HFF-Myc (cell line): Measurements from ENCODE around the gene GIMAP1.

Source experiments
- DNase-seq: peaks from one replicate; pipeline ENCODE4 v3.0.0-alpha.2; 2011; ENCODE audit warnings: low read depth; ENCODE audit errors: extremely low read depth
- H3K4me3 ChIP-seq: replicated peaks from 2 replicates; pipeline ENCODE4 v1.5.1; 2011; ENCODE audit warnings: low read depth, mild to moderate bottlenecking, control low read depth, low read length
- TF ChIP-seq, protein P1 (sequence below): IDR thresholded peaks from 2 replicates; pipeline ENCODE4 v1.5.1; 2012; ENCODE audit warnings: mild to moderate bottlenecking, low read depth, low read length, control low read depth; ENCODE audit errors: missing control alignments

The GIMAP1 gene

DNA sequence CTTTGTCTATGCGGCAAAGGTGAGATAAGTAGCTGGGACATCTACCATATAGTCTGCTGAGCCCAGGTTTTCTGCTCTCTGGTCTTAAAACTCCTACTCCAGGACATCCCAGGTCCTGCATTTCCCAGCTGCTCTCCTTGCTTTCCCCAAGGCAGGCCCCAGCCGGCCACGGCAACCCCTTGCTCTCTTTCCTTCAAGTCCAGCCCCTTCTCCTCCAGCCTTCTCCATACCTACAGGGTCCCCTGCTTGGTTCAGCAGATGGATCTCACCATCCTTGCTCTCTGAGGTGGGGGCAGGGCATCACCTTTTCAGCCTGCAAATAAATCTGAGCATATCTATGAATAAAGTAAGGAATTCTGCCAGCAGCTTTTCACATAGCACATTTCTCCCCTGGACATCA is 29.5 kb downstream of the GIMAP1 start:
- TF ChIP-seq, protein P1, sequence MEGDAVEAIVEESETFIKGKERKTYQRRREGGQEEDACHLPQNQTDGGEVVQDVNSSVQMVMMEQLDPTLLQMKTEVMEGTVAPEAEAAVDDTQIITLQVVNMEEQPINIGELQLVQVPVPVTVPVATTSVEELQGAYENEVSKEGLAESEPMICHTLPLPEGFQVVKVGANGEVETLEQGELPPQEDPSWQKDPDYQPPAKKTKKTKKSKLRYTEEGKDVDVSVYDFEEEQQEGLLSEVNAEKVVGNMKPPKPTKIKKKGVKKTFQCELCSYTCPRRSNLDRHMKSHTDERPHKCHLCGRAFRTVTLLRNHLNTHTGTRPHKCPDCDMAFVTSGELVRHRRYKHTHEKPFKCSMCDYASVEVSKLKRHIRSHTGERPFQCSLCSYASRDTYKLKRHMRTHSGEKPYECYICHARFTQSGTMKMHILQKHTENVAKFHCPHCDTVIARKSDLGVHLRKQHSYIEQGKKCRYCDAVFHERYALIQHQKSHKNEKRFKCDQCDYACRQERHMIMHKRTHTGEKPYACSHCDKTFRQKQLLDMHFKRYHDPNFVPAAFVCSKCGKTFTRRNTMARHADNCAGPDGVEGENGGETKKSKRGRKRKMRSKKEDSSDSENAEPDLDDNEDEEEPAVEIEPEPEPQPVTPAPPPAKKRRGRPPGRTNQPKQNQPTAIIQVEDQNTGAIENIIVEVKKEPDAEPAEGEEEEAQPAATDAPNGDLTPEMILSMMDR = no peak
- no peak overlapping the region for H3K4me3 ChIP-seq
- no peak for DNase-seq

DNA sequence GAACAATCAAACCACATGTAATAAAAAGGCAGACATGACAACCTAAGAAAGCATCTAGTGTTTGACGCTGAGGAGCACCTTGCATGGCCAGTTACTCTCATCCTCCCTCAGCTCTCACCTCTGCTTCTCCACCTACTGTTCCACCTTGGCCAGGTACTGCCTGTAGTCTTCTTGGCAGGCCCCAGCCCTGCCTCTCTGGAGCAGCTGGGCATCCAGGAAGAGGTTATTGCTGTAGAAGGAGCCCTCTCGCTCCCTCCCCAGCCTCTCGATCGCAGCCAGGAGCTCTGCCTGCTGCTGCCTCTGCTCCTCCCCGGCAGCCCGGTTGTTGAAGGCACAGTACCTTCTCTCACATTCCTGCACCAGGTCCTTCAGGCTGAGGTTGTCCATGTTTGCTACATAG is 30.5 kb downstream of the GIMAP1 start:
- no peak for DNase-seq
- no peak overlapping the region for H3K4me3 ChIP-seq
- TF ChIP-seq, protein P1 = no peak

DNA sequence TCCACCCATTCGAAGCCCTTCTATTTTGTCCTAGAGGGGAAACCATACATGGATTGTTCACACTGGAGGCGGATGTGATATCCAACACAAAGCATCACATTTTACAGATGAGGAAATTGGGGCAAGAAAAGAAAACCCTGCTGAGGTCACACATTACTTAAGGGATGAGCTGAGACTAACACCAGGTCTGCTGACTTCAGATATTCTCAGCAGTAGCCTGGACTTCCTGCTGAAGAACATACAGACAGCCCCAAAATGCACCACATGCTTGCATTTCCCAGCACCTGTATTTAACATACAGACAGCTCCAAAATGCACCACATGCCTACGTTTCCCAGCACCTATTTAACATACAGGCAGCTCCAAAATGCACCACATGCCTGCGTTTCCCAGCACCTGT is 32.0 kb downstream of the GIMAP1 start:
- no peak for DNase-seq
- no peak overlapping the region for H3K4me3 ChIP-seq
- TF ChIP-seq, protein P1 = no peak

DNA sequence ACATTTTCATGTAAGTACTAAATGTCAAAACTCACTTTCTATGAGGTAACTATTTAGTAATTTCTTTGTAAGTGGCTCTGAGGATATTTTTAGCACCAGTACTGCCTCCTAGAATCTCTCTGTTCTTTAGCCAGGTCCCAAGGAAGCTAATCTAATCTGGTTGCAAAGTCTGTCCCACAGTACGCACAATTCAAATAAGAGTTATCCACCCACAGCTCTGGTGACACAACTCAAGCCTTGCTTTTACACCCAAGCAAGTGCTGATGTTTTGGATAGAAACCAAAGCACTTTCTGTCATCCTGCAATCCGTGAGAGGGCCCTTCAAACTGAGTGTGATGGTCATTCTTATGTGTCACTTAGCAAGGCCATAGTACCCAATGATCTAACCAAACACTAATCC is 35.3 kb downstream of the GIMAP1 start:
- TF ChIP-seq, protein P1 = no peak

DNA sequence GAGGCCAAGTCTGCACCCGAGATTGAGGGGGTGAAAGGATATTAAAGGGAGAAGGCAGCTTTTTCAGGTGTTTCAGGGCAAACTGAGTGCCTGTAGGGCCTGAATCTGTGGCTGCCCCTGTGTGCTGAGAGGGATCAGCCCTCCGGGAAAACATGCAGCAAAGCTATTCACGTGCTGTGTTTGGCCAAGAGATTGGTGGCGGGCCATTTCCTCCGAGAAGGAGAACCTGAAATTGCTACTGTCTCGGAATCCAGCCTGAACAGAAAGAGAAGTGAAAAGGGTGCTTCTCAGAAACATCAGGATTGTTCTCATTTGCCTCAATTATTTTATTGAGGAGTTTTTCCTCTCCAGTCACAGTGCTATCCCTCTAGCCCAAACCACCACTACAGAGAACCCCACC is 36.8 kb downstream of the GIMAP1 start:
- TF ChIP-seq, protein P1 = no peak
- no peak for DNase-seq
- H3K4me3 ChIP-seq = no peak overlapping the region

More for the DNA sequence above, 35.3 kb downstream of the GIMAP1 start:
- no peak overlapping the region for H3K4me3 ChIP-seq
- DNase-seq = no peak

GRCh38 chr7:150753826-150754603 is 37.6 kb downstream of the GIMAP1 start:
- DNase-seq = no peak

More at GRCh38 chr7:150753826-150754603, 37.6 kb downstream of the GIMAP1 start:
- no peak overlapping the region for H3K4me3 ChIP-seq
- TF ChIP-seq, protein P1 = peak; percentile 10
